Thymus (tissue), 11 donors: ENCODE data around the gene SLC35A4. TPM values are rescaled to one million over a fixed set of nuclear protein-coding genes. Genes with fewer than 3 reads are reported as not detected.
A peak's percentile ranks its signal among the peaks of the same experiment; 100 is the strongest.
"Not testable (repeated sequence)": the region's sequence is repeated elsewhere in the genome, so short reads cannot be mapped to it uniquely, and the experiment has no call there.

Source experiments
- DNase-seq, 9 donors: peaks; one replicate each; pipeline ENCODE4 v3.0.0-alpha.2; 2013; ENCODE audit warnings: low spot score in 9 of 9, low read depth in 6 of 9, missing footprints in 1 of 9
- H3K27ac ChIP-seq, 2 donors: one replicate each; pipeline ENCODE4 v1.5.1; 2013; ENCODE audit warnings: control low read depth in 1 of 2, low read depth in 1 of 2, low read length in 1 of 2, mild to moderate bottlenecking in 1 of 2, moderate library complexity in 1 of 2
- H3K27me3 ChIP-seq, 2 donors: one replicate each; pipeline ENCODE4 v1.5.1; 2013; ENCODE audit warnings: low read length in 1 of 2; ENCODE audit not compliant: control insufficient read depth in 2 of 2, insufficient read depth in 1 of 2
- H3K36me3 ChIP-seq, 2 donors: one replicate each; pipeline ENCODE4 v1.5.1; 2013; ENCODE audit warnings: low read length in 1 of 2, mild to moderate bottlenecking in 1 of 2, moderate library complexity in 1 of 2; ENCODE audit not compliant: control insufficient read depth in 2 of 2, insufficient read depth in 2 of 2
- H3K4me1 ChIP-seq, 2 donors: one replicate each; pipeline ENCODE4 v1.5.1; 2013; ENCODE audit warnings: low read length in 2 of 2; ENCODE audit not compliant: control insufficient read depth in 2 of 2, insufficient read depth in 2 of 2
- H3K4me3 ChIP-seq, 2 donors: one replicate each; pipeline ENCODE4 v1.5.1; 2013; ENCODE audit warnings: low read length in 2 of 2, control low read depth in 1 of 2, mild to moderate bottlenecking in 1 of 2
- H3K9me3 ChIP-seq, 2 donors: one replicate each; pipeline ENCODE4 v1.5.1; 2013; ENCODE audit warnings: low read length in 1 of 2, mild to moderate bottlenecking in 1 of 2; ENCODE audit not compliant: control insufficient read depth in 2 of 2, insufficient read depth in 1 of 2
- WGBS: extraction: QIAGEN DNeasy Blood & Tissue Kit; methylation state at CpG from one replicate; pipeline ENCODE4 v1.1.7; 2013; 5-methylcytosine and 5-hydroxymethylcytosine counted together
- polyA plus RNA-seq: library from polyadenylated mRNA; stranded (reverse); fragments of 200-250 nt; gene quantifications from one replicate; pipeline ENCODE4 v1.2.3, GENCODE V29; 2013
- total RNA-seq: library from RNA; stranded (reverse); fragments of 120-200 nt; gene quantifications from one replicate; pipeline ENCODE4 v1.2.4, GENCODE V29; 2013
- donor health status: healthy.

Gene SLC35A4
- total and polyA plus RNA-seq, 2 donors = 10.1 to 28.0 TPM

DNA sequence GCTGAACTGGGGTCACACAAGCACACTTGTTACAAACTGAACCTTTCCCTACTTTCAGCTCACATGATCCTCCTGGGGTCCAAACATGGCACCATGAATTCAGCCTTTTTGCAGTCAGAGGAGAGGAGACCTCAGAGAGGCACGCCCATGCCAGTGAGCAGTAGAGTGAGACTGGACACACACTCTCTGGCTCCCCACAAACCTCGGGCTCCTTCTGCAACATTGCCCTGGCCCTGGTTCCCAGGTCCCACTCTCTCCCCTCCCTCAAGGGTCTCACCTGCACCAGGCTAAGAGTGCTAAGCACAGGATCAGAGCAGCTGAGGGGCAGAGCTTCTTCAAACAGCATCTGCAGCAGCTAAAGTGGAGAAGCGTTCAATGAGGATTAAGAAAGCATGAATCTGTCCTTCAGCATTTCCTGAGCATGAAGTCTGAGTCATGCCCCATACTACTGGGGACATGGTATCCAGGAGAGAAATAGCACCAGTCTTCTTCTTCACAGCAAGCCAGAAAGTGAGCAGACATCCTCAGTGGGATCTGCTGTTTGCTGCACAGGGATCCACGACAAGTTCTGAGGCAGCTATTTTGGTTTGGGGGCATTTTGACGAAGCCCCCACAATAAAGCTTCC, 27.2 kb downstream of the SLC35A4 start:
- Histone ChIP-seq H3K4me1 (no peaks in the 10 kb centered on the region), H3K9me3 (no peaks in the 10 kb centered on the region), H3K4me3 (no peak overlapping the region), H3K36me3 (no peaks in the 10 kb centered on the region), H3K27me3 (peaks cover 0 to 8% of the 10 kb centered on the region in 2 donors), H3K27ac (no peak overlapping the region)
- WGBS = 88% methylated on average over 5 of the region's 5 CpGs
- DNase-seq = no peak

DNA sequence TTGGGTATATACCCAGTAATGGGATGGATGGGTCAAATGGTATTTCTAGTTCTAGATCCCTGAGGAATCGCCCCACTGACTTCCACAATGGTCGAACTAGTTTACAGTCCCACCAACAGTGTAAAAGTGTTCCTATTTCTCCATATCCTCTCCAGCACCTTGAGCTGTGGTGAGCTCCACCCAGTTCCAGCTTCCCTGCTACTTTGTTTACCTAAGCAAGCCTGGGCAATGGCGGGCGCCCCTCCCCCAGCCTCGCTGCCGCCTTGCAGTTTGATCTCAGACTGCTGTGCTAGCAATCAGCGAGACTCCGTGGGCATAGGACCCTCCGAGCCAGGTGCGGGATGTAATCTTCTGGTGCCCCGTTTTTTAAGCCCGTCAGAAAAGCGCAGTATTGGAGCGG, 28.4 kb downstream of the SLC35A4 start:
- H3K4me3 ChIP-seq, H3K27ac ChIP-seq, H3K36me3 ChIP-seq, H3K27me3 ChIP-seq, DNase-seq, H3K9me3 ChIP-seq, H3K4me1 ChIP-seq: not testable (repeated sequence)
- WGBS = 70% methylated on average over 11 of the region's 14 CpGs

DNA sequence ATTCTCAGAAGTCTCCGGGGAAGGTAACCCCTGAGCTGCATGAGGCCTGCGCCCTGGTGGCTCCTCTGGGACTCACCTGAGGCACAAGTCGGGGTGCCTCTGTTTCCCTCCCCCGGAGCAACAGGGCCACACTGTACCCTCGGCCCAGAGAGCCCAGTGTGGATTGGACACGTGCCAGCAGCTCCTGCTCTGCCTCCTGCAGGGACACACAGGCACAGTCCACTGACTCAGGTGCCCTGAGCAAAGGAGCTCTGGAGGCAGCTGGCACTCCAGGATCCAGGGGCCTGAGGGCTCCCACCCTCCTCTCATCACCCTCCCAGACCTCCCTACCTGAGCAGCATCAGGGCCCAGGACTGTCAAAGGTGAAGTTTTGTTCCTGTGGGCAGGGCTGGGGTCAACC, 29.5 kb downstream of the SLC35A4 start:
- peaks cover 0 to 8% of the 10 kb centered on the region in 2 donors for H3K27me3 ChIP-seq
- H3K9me3 ChIP-seq = no peaks in the 10 kb centered on the region
- no peaks in the 10 kb centered on the region for H3K4me1 ChIP-seq
- H3K27ac ChIP-seq = no peak overlapping the region
- no peaks in the 10 kb centered on the region for H3K36me3 ChIP-seq
- H3K4me3 ChIP-seq = no peak overlapping the region
- DNase-seq = no peak
- WGBS = 94% methylated on average over 6 of the region's 6 CpGs

DNA sequence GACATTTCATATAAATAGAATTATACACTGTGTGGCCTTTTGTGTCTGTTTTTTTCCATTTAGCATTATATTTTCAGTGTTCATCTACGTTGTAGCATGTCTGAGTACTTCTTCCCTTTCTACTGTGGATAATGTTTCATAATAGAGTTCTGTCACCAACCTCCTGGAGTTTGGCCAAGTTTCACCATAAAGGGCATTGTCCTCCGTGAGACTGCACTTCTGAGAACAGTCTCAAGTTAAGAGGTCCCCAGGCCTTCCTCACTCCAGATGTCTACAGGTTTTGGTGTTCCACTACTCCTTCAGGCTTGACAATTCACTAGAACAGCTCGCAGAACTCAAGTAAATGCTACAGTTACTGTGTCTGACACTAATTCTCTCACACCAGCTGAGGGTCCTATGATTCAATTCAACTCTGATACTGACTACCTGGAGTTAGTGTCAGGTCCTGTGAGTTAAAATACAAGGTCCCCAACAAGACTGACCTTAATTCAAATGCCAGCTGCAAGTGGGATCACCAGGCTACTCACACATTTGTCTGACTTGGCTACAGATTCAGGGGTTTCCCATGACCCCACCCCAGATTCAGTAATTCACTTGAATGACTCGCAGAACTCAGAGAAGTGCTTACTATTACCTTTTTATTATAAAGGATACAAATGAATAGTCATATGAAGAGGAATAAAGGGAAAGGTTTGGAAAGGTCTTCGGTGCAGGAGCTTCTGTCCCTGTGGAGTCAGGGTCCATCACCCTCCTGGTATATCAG, 31.1 kb downstream of the SLC35A4 start:
- no peaks in the 10 kb centered on the region for H3K9me3 ChIP-seq
- H3K27ac ChIP-seq = no peak overlapping the region
- no peaks in the 10 kb centered on the region for H3K36me3 ChIP-seq
- 65% methylated on average over 5 of the region's 5 CpGs for WGBS
- H3K4me3 ChIP-seq = no peak overlapping the region
- H3K27me3 ChIP-seq = peaks cover 0 to 7% of the 10 kb centered on the region in 2 donors
- H3K4me1 ChIP-seq = no peaks in the 10 kb centered on the region
- DNase-seq = peak in 1 of 9 donors; percentile 12

DNA sequence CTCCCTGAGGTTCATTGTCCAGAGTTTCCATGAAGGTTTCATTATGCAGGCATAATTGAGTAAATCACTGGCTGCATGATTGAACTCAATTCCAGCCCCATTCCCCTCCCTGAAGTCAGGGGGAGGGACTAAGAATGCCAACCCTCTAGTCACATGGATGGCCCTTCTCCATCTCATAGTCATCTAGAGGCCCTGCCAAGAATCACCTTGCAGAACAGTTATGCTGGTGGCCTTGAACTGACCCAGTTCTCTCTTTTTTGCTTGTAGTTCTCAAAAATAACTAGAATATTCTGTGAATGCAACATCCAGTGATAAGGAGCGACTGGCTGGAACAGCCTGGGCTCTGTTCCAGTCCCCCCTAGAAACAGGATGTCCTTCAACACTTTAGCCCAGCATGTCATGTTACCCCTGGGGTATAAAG, 31.7 kb downstream of the SLC35A4 start:
- Histone ChIP-seq H3K36me3 (no peaks in the 10 kb centered on the region), H3K4me3 (no peak overlapping the region), H3K27ac (no peak overlapping the region), H3K4me1 (no peaks in the 10 kb centered on the region), H3K9me3 (no peaks in the 10 kb centered on the region), H3K27me3 (peaks cover 0 to 5% of the 10 kb centered on the region in 2 donors)
- WGBS = 90% methylated on average over 1 of the region's 1 CpG
- DNase-seq = no peak

DNA sequence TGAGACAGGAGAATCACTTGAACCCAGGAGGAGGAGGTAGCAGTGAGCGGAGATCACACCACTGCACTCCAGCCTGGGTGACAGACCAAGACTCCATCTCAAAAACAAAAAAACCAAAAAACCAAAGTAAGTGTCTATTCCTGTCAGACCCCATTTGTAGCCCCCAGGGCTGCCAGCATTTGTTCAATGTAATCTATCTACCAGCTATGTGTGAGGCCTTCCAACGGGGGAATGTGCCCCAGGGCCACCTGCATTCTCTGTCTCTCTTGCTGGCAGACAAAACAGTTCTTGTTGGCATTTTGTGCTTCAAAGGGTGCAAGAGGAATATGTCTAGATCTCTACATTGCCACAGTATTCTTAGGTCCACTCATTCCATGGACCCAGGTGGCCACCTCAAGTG, 34.2 kb downstream of the SLC35A4 start:
- Histone ChIP-seq H3K9me3 (no peaks in the 10 kb centered on the region), H3K27ac (no peak overlapping the region), H3K27me3 (peaks cover 0 to 5% of the 10 kb centered on the region in 2 donors), H3K4me3 (no peak overlapping the region), H3K36me3 (no peaks in the 10 kb centered on the region), H3K4me1 (no peaks in the 10 kb centered on the region)
- no peak for DNase-seq
- WGBS = 97% methylated on average over 2 of the region's 2 CpGs

DNA sequence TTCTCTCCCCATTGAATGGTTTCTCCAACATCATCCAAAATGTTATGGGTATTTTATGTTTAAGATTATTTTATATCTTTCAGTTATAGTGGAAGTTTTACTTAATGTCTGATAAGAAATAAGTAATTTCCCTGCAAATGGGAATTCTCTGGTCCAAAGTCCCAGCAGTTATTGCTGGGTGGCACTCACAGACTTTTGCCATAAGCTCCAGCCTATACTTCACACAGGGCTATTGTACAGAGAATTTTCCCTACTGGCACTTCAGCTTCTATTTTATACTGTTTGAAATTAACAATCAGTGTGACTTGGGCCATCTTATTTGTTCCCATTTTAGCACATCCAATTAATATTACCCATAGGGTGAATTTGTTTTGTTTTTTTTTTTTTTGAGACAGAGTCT, 35.5 kb downstream of the SLC35A4 start:
- Histone ChIP-seq H3K27ac (no peak overlapping the region), H3K4me1 (no peaks in the 10 kb centered on the region), H3K4me3 (no peak overlapping the region), H3K27me3 (no peaks in the 10 kb centered on the region), H3K9me3 (no peaks in the 10 kb centered on the region), H3K36me3 (no peaks in the 10 kb centered on the region)
- no peak for DNase-seq

DNA sequence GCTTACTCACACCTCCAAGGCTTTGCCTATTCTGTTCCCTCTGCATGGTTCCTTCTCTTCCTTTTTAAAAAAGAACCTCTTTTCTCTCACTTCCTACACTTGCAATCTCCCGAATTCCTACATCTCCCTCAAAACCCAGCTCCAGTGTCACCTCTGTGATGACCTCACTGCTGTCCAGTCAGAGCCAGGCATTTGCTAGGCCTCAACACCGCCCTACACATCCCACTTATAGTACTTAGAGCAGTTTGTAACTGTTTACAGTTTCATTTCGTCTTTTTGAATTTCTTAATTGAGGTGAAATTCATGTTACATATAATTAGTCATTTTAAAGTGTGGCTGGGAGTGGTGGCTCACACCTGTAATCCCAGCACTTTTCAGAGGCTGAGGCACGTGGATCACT, 37.5 kb downstream of the SLC35A4 start:
- 91% methylated on average over 4 of the region's 4 CpGs for WGBS
- no peak overlapping the region for H3K27ac ChIP-seq

DNA sequence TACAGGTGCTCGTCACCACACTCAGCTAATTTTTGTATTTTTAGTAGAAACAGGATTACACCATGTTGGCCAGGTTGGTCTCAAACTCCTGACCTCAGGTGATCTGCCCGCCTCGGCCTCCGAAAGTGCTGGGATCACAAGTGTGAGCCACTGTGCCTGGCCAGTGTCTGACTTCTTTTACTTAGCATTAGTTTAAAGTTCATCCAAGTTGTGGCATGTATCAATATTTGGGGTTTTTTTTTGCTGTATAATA, 38.7 kb downstream of the SLC35A4 start:
- H3K4me1 ChIP-seq, H3K9me3 ChIP-seq, H3K27ac ChIP-seq, H3K4me3 ChIP-seq, H3K36me3 ChIP-seq, DNase-seq, H3K27me3 ChIP-seq: not testable (repeated sequence)
- 96% methylated on average over 4 of the region's 4 CpGs for WGBS

More for the DNA sequence above, 37.5 kb downstream of the SLC35A4 start:
- no peak for DNase-seq
- no peaks in the 10 kb centered on the region for H3K9me3 ChIP-seq
- H3K4me1 ChIP-seq = no peaks in the 10 kb centered on the region
- H3K27me3 ChIP-seq = no peaks in the 10 kb centered on the region
- H3K4me3 ChIP-seq = no peak overlapping the region
- H3K36me3 ChIP-seq = no peaks in the 10 kb centered on the region
